Testis (tissue), 3 donors: Measurements from ENCODE around the gene DLAT. TPM values are rescaled to one million over a fixed set of nuclear protein-coding genes. Genes with fewer than 3 reads are reported as not detected.

Source experiments
- DNase-seq: peaks from one replicate; pipeline ENCODE4 v3.0.0-alpha.2; 2019
- H3K27ac ChIP-seq, 2 donors: fragments of 200-600 bp; sonication (generic); one replicate each; pipeline ENCODE4 v1.5.1; 2019
- H3K27me3 ChIP-seq: fragments of 200-600 bp; sonication (generic); one replicate; pipeline ENCODE4 v1.5.1; 2019
- H3K36me3 ChIP-seq: fragments of 200-600 bp; sonication (generic); one replicate; pipeline ENCODE4 v1.5.1; 2017; ENCODE audit warnings: low read depth; ENCODE audit errors: missing control alignments
- H3K4me1 ChIP-seq: fragments of 200-600 bp; sonication (generic); one replicate; pipeline ENCODE4 v1.5.1; 2019
- H3K4me3 ChIP-seq, 2 donors: fragments of 200-600 bp; sonication (generic); one replicate each; pipeline ENCODE4 v1.5.1; 2017 to 2019
- H3K9me3 ChIP-seq: fragments of 200-600 bp; sonication (generic); one replicate; pipeline ENCODE4 v1.5.1; 2017
- CTCF ChIP-seq, 3 experiments: fragments of 450-650 bp in 2 of 3; fragments of 200-600 bp in 1 of 3; sonication (generic) in 1 of 3; IDR thresholded peaks; one replicate each; pipeline ENCODE4 v1.5.1; 2016 to 2019; ENCODE audit warnings: antibody characterized with exemption in 3 of 3, mild to moderate bottlenecking in 2 of 3, moderate library complexity in 1 of 3
- POLR2A ChIP-seq: fragments of 450-650 bp; IDR thresholded peaks from one replicate; pipeline ENCODE4 v1.6.1; 2017; ENCODE audit warnings: antibody characterized with exemption, mild to moderate bottlenecking, moderate library complexity
- WGBS, 2 donors: methylation state at CpG; one replicate each; pipeline ENCODE4 v1.1.5; 2018; 5-methylcytosine and 5-hydroxymethylcytosine counted together
- intact Hi-C: fragments of 100-400 bp; cut with DNase I; formaldehyde crosslinking; loops from one replicate; pipeline ENCODE4 v1.15.1; 2023; ENCODE audit warnings: low total_unique reads
- polyA plus RNA-seq: library from polyadenylated mRNA; stranded (reverse); fragments of 350-450 nt; fragmentation: Illumina TruSeq; extraction: RNeasy Lipid Tissue Mini Kit (QIAGEN cat#74804); gene quantifications from one replicate; pipeline ENCODE4 v1.2.3, GENCODE V29; 2014; ENCODE audit warnings: low read depth, low replicate concordance; ENCODE audit not compliant: insufficient read depth
- total RNA-seq, 2 donors: library from RNA; depleted of rRNA; stranded (reverse); fragments of >200 nt; gene quantifications; one replicate each; pipeline ENCODE4 v1.2.3, GENCODE V29; 2016

The DLAT gene
- total and polyA plus RNA-seq, 3 donors from 2014 or later: 20.9 to 23.2 (median 21.9) TPM

GRCh38 chr11:112029460-112029859, 4.3 kb downstream of the DLAT start:
- intact Hi-C loops: no loop called here
- no peak for DNase-seq
- Histone ChIP-seq H3K4me3 (no peak overlapping the region), H3K36me3 (no peaks in the 10 kb centered on the region), H3K27me3 (no peaks in the 10 kb centered on the region), H3K4me1 (peaks cover 4% of the 10 kb centered on the region), H3K9me3 (no peaks in the 10 kb centered on the region), H3K27ac (no peak overlapping the region)
- 95% methylated on average over 2 of the region's 2 CpGs for whole genome bisulfite sequencing, 2 donors
- TF ChIP-seq POLR2A (no peak), CTCF (IDR thresholded peaks at IDR 0.05) (no peak)

GRCh38 chr11:112033902-112034301, 8.7 kb downstream of the DLAT start:
- no peak overlapping the region for H3K4me3 ChIP-seq
- intact Hi-C loops: no loop called here
- DNase-seq: no peak
- TF ChIP-seq CTCF (IDR thresholded peaks at IDR 0.05): no peak
- no peak for TF ChIP-seq POLR2A
- H3K4me1 ChIP-seq: no peaks in the 10 kb centered on the region
- H3K36me3 ChIP-seq: no peaks in the 10 kb centered on the region
- no peak overlapping the region for H3K27ac ChIP-seq
- H3K9me3 ChIP-seq: no peaks in the 10 kb centered on the region
- H3K27me3 ChIP-seq: no peaks in the 10 kb centered on the region
- WGBS, 2 donors: 87 to 93% methylated on average over 3 of the region's 3 CpGs

GRCh38 chr11:112037527-112037926, 12.3 kb downstream of the DLAT start:
- no peaks in the 10 kb centered on the region for H3K36me3 ChIP-seq
- H3K9me3 ChIP-seq: no peaks in the 10 kb centered on the region
- H3K4me1 ChIP-seq: no peaks in the 10 kb centered on the region
- no peak overlapping the region for H3K27ac ChIP-seq
- H3K27me3 ChIP-seq: no peaks in the 10 kb centered on the region
- no peak for DNase-seq
- H3K4me3 ChIP-seq: no peak overlapping the region
- intact Hi-C loops: no loop called here
- TF ChIP-seq POLR2A (no peak), CTCF (IDR thresholded peaks at IDR 0.05) (no peak)

- no peak overlapping the region for H3K27ac ChIP-seq
- no peak for DNase-seq
- no peaks in the 10 kb centered on the region for H3K36me3 ChIP-seq
- intact Hi-C loops: no loop called here
- no peak overlapping the region for H3K4me3 ChIP-seq
- H3K9me3 ChIP-seq: no peaks in the 10 kb centered on the region
- 74 to 83% methylated on average over 6 of the region's 6 CpGs for WGBS, 2 donors
- no peaks in the 10 kb centered on the region for H3K27me3 ChIP-seq
- no peaks in the 10 kb centered on the region for H3K4me1 ChIP-seq
- no peak for TF ChIP-seq CTCF (IDR thresholded peaks at IDR 0.05)
- TF ChIP-seq POLR2A: no peak
Observed at GRCh38 chr11:112042161-112042960, 17.2 kb downstream of the DLAT start.

GRCh38 chr11:112042961-112043304, 17.7 kb downstream of the DLAT start:
- H3K36me3 ChIP-seq: no peaks in the 10 kb centered on the region
- no peak overlapping the region for H3K4me3 ChIP-seq
- no peak for DNase-seq
- H3K27ac ChIP-seq: no peak overlapping the region
- H3K4me1 ChIP-seq: no peaks in the 10 kb centered on the region
- WGBS, 2 donors: 91 to 95% methylated on average over 2 of the region's 2 CpGs
- intact Hi-C loops: no loop called here
- H3K27me3 ChIP-seq: no peaks in the 10 kb centered on the region
- no peak for TF ChIP-seq CTCF (IDR thresholded peaks at IDR 0.05)
- no peak for TF ChIP-seq POLR2A
- H3K9me3 ChIP-seq: no peaks in the 10 kb centered on the region
